Activated CD8-positive, alpha-beta memory T cell treated with anti-CD3 and anti-CD28 coated beads, Interleukin-2, amount 10 ng/mL, durations not matched to agents 7 days and 5 days (primary cell): Measurements from ENCODE around the gene OR2H2. TPM values are rescaled to one million over a fixed set of nuclear protein-coding genes. Genes with fewer than 3 reads are reported as not detected.

Source experiments
- total RNA-seq, 2 experiments: library from RNA; stranded (reverse); gene quantifications; one replicate each; pipeline ENCODE4 v1.2.3, GENCODE V29; 2021

Gene OR2H2
- total RNA-seq, 2 experiments from 2014 or later: not detected

Other genes with a start within 250 kb of the OR2H2 start
- gene OR5V1, start 216.3 kb upstream of the OR2H2 start, total RNA-seq: not detected
- not detected for gene OR12D3, start 209.8 kb upstream of the OR2H2 start, total RNA-seq
- not detected for gene OR12D2, start 189.5 kb upstream of the OR2H2 start, total RNA-seq
- not detected for gene OR12D1, start 170.2 kb upstream of the OR2H2 start, total RNA-seq
- not detected for gene OR10C1, start 145.8 kb upstream of the OR2H2 start, total RNA-seq
- not detected for gene OR11A1, start 128.1 kb upstream of the OR2H2 start, total RNA-seq
- not detected for gene OR2H1, start 128.0 kb upstream of the OR2H2 start, total RNA-seq
- not detected for gene MAS1L, start 97.2 kb upstream of the OR2H2 start, total RNA-seq
- gene UBD, start 25.4 kb upstream of the OR2H2 start, total RNA-seq: 1 to 10 TPM in 1 of 2 experiments, not detected in 1; 1.6 TPM
- gene GABBR1, start 48.1 kb downstream of the OR2H2 start, total RNA-seq: 1 to 10 TPM; 6.0 to 8.1 TPM
- gene MOG, start 72.0 kb downstream of the OR2H2 start, total RNA-seq: not detected
- gene ZFP57, start 96.0 kb downstream of the OR2H2 start, total RNA-seq: 10 to 100 TPM; 14.1 to 16.1 TPM
- 100 to 1,000 TPM; 300 to 444 TPM for gene HLA-F, start 138.3 kb downstream of the OR2H2 start, total RNA-seq
- gene HLA-G, start 242.7 kb downstream of the OR2H2 start, total RNA-seq: under 1 TPM; 0.66 to 0.85 TPM